ENCODE measurements around the gene CCL22.
"Not testable (repeated sequence)": the region's sequence is repeated elsewhere in the genome, so short reads cannot be mapped to it uniquely, and the experiment has no call there.

Gene CCL22

GRCh38 chr16:57348327-57348726 is 10.3 kb upstream of the CCL22 start:
- no peak for DNase-seq

- no peak for DNase-seq
Measured at GRCh38 chr16:57349212-57350031, 9.2 kb upstream of the CCL22 start.

- DNase-seq: no peak
Measured at GRCh38 chr16:57352636-57353047, 5.9 kb upstream of the CCL22 start.

- DNase-seq: no peak
Measured at GRCh38 chr16:57354311-57354710, 4.3 kb upstream of the CCL22 start.

GRCh38 chr16:57355898-57356414 is 2.6 kb upstream of the CCL22 start:
- no peak for DNase-seq

GRCh38 chr16:57356547-57356946 is 2.0 kb upstream of the CCL22 start:
- no peak for DNase-seq

GRCh38 chr16:57357330-57358085 is 1.1 kb upstream of the CCL22 start:
- DNase-seq: no peak

- DNase-seq: no peak
Measured at GRCh38 chr16:57358086-57358420, 530 bp upstream of the CCL22 start.

- DNase-seq: no peak
Measured at GRCh38 chr16:57360321-57360935, 1.8 kb downstream of the CCL22 start.

GRCh38 chr16:57361404-57361803 is 2.8 kb downstream of the CCL22 start:
- no peak for DNase-seq

- DNase-seq: no peak
Measured at GRCh38 chr16:57364143-57364542, 5.6 kb downstream of the CCL22 start.

- DNase-seq: no peak
Measured at GRCh38 chr16:57366544-57367040, 8.0 kb downstream of the CCL22 start.

- DNase-seq: no peak
Measured at GRCh38 chr16:57367116-57367752, 8.7 kb downstream of the CCL22 start.

GRCh38 chr16:57371494-57372371 is 13.2 kb downstream of the CCL22 start:
- DNase-seq: no peak

GRCh38 chr16:57372372-57373116 is 14.0 kb downstream of the CCL22 start, which contains the start of gene CX3CL1:
TSS of gene CX3CL1 (plus strand) at chr16:57372490. CDS start at chr16:57372569, 79 bp downstream.
- no peak for DNase-seq

- no peak for DNase-seq
Measured at GRCh38 chr16:57373117-57373947, 14.7 kb downstream of the CCL22 start.

- no peak for DNase-seq
Measured at GRCh38 chr16:57374067-57374534, 15.5 kb downstream of the CCL22 start.

GRCh38 chr16:57374925-57375465 is 16.4 kb downstream of the CCL22 start:
- not testable (repeated sequence) for DNase-seq

- DNase-seq: no peak
Measured at GRCh38 chr16:57376313-57376818, 17.8 kb downstream of the CCL22 start.
